ENCODE results near the gene USP47.
"Not testable (repeated sequence)": the region's sequence is repeated elsewhere in the genome, so short reads cannot be mapped to it uniquely, and the experiment has no call there.

Gene USP47

DNA sequence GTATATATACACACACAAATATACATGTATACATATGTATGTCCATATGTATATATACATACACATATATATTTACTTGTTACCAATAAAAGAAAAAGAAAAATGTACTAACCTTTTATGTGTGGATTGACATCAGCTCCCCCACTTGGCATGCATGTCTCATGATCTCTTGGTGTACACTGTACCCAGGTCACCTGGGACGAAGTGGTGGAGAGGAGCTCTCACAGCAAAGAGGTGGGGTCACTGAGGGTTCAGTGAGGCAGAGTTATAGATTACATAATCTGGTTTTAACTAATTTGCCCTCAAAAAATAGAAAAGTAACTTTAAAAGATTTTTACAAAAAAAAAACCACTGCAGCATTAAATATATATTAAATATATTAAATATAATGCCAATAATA, 15.5 kb upstream of the USP47 start:
- no peak for DNase-seq
- ATAC-seq (ENCODE audit: insufficient read depth, low read depth) = no peak
- no peaks in the 10 kb centered on the region for H3K79me2 ChIP-seq (ENCODE audit: insufficient read depth, low read length)
- H3K4me2 ChIP-seq (ENCODE audit: insufficient read depth, low read length) = no peak overlapping the region
- H3K27ac ChIP-seq (ENCODE audit: low read length) = no peak overlapping the region
- H3K36me3 ChIP-seq (ENCODE audit: insufficient read depth, low read length) = no peaks in the 10 kb centered on the region
- H3K9ac ChIP-seq (ENCODE audit: low read depth, low read length) = no peak overlapping the region
- no peaks in the 10 kb centered on the region for H3K9me3 ChIP-seq (ENCODE audit: insufficient read depth, low read length, severe bottlenecking)
- TF ChIP-seq, protein P1, sequence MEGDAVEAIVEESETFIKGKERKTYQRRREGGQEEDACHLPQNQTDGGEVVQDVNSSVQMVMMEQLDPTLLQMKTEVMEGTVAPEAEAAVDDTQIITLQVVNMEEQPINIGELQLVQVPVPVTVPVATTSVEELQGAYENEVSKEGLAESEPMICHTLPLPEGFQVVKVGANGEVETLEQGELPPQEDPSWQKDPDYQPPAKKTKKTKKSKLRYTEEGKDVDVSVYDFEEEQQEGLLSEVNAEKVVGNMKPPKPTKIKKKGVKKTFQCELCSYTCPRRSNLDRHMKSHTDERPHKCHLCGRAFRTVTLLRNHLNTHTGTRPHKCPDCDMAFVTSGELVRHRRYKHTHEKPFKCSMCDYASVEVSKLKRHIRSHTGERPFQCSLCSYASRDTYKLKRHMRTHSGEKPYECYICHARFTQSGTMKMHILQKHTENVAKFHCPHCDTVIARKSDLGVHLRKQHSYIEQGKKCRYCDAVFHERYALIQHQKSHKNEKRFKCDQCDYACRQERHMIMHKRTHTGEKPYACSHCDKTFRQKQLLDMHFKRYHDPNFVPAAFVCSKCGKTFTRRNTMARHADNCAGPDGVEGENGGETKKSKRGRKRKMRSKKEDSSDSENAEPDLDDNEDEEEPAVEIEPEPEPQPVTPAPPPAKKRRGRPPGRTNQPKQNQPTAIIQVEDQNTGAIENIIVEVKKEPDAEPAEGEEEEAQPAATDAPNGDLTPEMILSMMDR (IDR thresholded peaks at IDR 0.05; ENCODE audit: borderline replicate concordance, extremely low read depth, low read length, poor library complexity, severe bottlenecking) = no peak
- no peak for TF ChIP-seq EZH2 (IDR thresholded peaks at IDR 0.05; ENCODE audit: borderline replicate concordance, low read depth, low read length, severe bottlenecking)
- H3K27me3 ChIP-seq (ENCODE audit: insufficient read depth, low read length, poor library complexity) = peaks cover 5% of the 10 kb centered on the region
- no peaks in the 10 kb centered on the region for H4K20me1 ChIP-seq (ENCODE audit: insufficient read depth, low read length)
- no peak overlapping the region for H3K4me3 ChIP-seq (ENCODE audit: low read depth in 1 of 2, low read length in 2 of 2)
- H3K4me1 ChIP-seq (ENCODE audit: insufficient read depth, low read length) = no peaks in the 10 kb centered on the region
- H2AFZ ChIP-seq (ENCODE audit: low read depth, low read length) = no peak overlapping the region

DNA sequence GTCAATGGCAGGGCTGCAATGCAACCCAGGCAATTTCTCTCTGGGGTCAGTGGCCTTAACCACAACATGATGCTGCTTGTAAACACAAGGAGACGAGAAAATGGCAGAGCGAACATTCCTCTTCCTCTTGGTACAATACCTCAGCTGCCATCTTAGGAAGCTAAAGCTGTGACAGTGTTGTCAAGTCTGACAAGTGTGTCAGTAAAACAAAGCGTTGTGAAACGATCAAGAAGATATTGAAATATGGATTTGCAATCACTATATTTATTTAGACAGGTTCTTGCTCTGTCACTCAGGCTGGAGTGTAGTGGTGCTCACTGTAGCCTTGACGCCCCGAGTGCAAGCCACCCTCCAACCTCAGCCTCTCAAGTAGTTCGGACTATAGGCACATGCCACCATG, 14.5 kb upstream of the USP47 start:
- H3K27me3 ChIP-seq (ENCODE audit: insufficient read depth, low read length, poor library complexity) = peaks cover 2% of the 10 kb centered on the region

DNA sequence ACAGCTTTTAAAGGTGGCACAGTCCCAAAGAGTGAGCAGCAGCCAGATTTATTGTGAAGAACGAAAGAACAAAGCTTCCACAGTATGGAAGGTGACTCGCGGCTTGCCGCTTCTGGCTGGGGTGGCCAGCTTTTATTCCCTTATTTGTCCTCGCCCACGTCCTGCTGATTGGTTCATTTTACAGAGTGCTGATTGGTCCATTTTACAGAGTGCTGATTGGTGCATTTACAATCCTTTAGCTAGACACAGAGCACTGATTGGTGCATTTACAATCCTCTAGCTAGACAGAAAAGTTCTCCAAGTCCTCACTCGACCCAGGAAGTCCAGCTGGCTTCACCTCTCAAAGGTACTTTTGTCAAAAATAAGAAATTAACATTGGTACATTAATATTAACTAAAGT, 10.4 kb upstream of the USP47 start:
- H3K27ac ChIP-seq (ENCODE audit: low read length); H2AFZ ChIP-seq (ENCODE audit: low read depth, low read length); H3K4me2 ChIP-seq (ENCODE audit: insufficient read depth, low read length); DNase-seq; H3K27me3 ChIP-seq (ENCODE audit: insufficient read depth, low read length, poor library complexity); ATAC-seq (ENCODE audit: insufficient read depth, low read depth); H4K20me1 ChIP-seq (ENCODE audit: insufficient read depth, low read length); H3K9me3 ChIP-seq (ENCODE audit: insufficient read depth, low read length, severe bottlenecking); H3K36me3 ChIP-seq (ENCODE audit: insufficient read depth, low read length); H3K4me3 ChIP-seq (ENCODE audit: low read depth in 1 of 2, low read length in 2 of 2); H3K9ac ChIP-seq (ENCODE audit: low read depth, low read length); H3K4me1 ChIP-seq (ENCODE audit: insufficient read depth, low read length); H3K79me2 ChIP-seq (ENCODE audit: insufficient read depth, low read length): not testable (repeated sequence)

More for the DNA sequence above, 14.5 kb upstream of the USP47 start:
- Histone ChIP-seq H3K79me2 (ENCODE audit: insufficient read depth, low read length) (no peaks in the 10 kb centered on the region), H3K36me3 (ENCODE audit: insufficient read depth, low read length) (no peaks in the 10 kb centered on the region), H3K9ac (ENCODE audit: low read depth, low read length) (no peak overlapping the region), H3K27ac (ENCODE audit: low read length) (no peak overlapping the region), H3K4me2 (ENCODE audit: insufficient read depth, low read length) (no peak overlapping the region), H3K4me1 (ENCODE audit: insufficient read depth, low read length) (no peaks in the 10 kb centered on the region), H3K9me3 (ENCODE audit: insufficient read depth, low read length, severe bottlenecking) (no peaks in the 10 kb centered on the region), H3K4me3 (ENCODE audit: low read depth in 1 of 2, low read length in 2 of 2) (no peak overlapping the region), H4K20me1 (ENCODE audit: insufficient read depth, low read length) (no peaks in the 10 kb centered on the region), H2AFZ (ENCODE audit: low read depth, low read length) (no peak overlapping the region)
- no peak for DNase-seq
- TF ChIP-seq EZH2 (IDR thresholded peaks at IDR 0.05; ENCODE audit: borderline replicate concordance, low read depth, low read length, severe bottlenecking) = no peak
- TF ChIP-seq, protein P1 (IDR thresholded peaks at IDR 0.05; ENCODE audit: borderline replicate concordance, extremely low read depth, low read length, poor library complexity, severe bottlenecking) = no peak
- ATAC-seq (ENCODE audit: insufficient read depth, low read depth) = no peak

DNA sequence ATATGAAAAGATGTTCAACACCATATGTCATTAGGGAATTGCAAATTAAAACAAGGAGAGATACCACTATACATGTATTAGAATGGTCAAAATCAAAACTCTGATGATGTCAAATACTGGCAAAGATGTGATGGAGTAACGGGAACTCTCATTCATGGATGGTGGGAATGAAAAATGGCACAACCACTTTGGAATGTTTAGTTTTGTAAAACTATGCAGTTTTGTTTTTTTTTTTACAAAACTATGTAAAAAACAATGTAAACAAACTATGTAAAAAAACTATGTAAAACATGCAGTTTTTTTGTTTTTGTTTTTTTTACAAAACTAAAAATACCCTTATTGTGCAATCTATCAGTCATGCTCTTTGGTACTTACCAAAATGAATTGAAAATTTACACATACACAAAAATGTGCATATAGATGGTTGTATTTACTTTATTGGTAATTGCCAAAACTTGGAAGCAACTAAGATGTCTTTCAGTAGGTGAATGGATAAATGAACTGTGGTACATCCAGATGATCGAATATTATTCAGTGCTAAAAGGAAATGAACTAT, 5.0 kb upstream of the USP47 start:
- ATAC-seq (ENCODE audit: insufficient read depth, low read depth) = no peak
- Histone ChIP-seq H3K79me2 (ENCODE audit: insufficient read depth, low read length) (no peaks in the 10 kb centered on the region), H3K27me3 (ENCODE audit: insufficient read depth, low read length, poor library complexity) (no peaks in the 10 kb centered on the region), H3K9me3 (ENCODE audit: insufficient read depth, low read length, severe bottlenecking) (no peaks in the 10 kb centered on the region), H3K27ac (ENCODE audit: low read length) (no peak overlapping the region), H3K4me2 (ENCODE audit: insufficient read depth, low read length) (no peak overlapping the region), H3K4me3 (ENCODE audit: low read depth in 1 of 2, low read length in 2 of 2) (no peak overlapping the region), H4K20me1 (ENCODE audit: insufficient read depth, low read length) (no peaks in the 10 kb centered on the region), H3K36me3 (ENCODE audit: insufficient read depth, low read length) (no peaks in the 10 kb centered on the region), H3K9ac (ENCODE audit: low read depth, low read length) (no peak overlapping the region), H3K4me1 (ENCODE audit: insufficient read depth, low read length) (peaks cover 7% of the 10 kb centered on the region), H2AFZ (ENCODE audit: low read depth, low read length) (no peak overlapping the region)
- DNase-seq = no peak
- TF ChIP-seq, protein P1 (IDR thresholded peaks at IDR 0.05; ENCODE audit: borderline replicate concordance, extremely low read depth, low read length, poor library complexity, severe bottlenecking) = no peak
- TF ChIP-seq EZH2 (IDR thresholded peaks at IDR 0.05; ENCODE audit: borderline replicate concordance, low read depth, low read length, severe bottlenecking) = no peak
